ENCODE measurements around the gene ZPR1.

Gene ZPR1

GRCh38 chr11:116832350-116833290 lies 44.8 kb upstream of the ZPR1 start:
- DNase-seq (ENCODE audit: extremely low read depth, low read depth), result no peak
- TF ChIP-seq, protein P1, sequence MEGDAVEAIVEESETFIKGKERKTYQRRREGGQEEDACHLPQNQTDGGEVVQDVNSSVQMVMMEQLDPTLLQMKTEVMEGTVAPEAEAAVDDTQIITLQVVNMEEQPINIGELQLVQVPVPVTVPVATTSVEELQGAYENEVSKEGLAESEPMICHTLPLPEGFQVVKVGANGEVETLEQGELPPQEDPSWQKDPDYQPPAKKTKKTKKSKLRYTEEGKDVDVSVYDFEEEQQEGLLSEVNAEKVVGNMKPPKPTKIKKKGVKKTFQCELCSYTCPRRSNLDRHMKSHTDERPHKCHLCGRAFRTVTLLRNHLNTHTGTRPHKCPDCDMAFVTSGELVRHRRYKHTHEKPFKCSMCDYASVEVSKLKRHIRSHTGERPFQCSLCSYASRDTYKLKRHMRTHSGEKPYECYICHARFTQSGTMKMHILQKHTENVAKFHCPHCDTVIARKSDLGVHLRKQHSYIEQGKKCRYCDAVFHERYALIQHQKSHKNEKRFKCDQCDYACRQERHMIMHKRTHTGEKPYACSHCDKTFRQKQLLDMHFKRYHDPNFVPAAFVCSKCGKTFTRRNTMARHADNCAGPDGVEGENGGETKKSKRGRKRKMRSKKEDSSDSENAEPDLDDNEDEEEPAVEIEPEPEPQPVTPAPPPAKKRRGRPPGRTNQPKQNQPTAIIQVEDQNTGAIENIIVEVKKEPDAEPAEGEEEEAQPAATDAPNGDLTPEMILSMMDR (IDR thresholded peaks at IDR 0.05; ENCODE audit: low read depth, low read length), result no peak

DNA sequence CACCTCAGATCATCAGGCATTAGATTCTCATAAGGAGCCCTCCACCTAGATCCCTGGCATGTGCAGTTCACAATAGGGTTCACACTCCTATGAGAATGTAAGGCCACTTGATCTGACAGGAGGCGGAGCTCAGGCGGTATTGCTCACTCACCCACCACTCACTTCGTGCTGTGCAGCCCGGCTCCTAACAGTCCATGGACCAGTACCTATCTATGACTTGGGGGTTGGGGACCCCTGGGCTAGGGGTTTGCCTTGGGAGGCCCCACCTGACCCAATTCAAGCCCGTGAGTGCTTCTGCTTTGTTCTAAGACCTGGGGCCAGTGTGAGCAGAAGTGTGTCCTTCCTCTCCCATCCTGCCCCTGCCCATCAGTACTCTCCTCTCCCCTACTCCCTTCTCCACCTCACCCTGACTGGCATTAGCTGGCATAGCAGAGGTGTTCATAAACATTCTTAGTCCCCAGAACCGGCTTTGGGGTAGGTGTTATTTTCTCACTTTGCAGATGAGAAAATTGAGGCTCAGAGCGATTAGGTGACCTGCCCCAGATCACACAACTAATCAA lies 44.0 kb upstream of the ZPR1 start:
- DNase-seq (ENCODE audit: extremely low read depth, low read depth), result no peak

GRCh38 chr11:116830184-116830912 lies 42.5 kb upstream of the ZPR1 start:
- no peak for DNase-seq (ENCODE audit: extremely low read depth, low read depth)
- TF ChIP-seq, protein P1 (IDR thresholded peaks at IDR 0.05; ENCODE audit: low read depth, low read length), result no peak

More for the DNA sequence above, 44.0 kb upstream of the ZPR1 start:
- TF ChIP-seq, protein P1 (IDR thresholded peaks at IDR 0.05; ENCODE audit: low read depth, low read length), result no peak

DNA sequence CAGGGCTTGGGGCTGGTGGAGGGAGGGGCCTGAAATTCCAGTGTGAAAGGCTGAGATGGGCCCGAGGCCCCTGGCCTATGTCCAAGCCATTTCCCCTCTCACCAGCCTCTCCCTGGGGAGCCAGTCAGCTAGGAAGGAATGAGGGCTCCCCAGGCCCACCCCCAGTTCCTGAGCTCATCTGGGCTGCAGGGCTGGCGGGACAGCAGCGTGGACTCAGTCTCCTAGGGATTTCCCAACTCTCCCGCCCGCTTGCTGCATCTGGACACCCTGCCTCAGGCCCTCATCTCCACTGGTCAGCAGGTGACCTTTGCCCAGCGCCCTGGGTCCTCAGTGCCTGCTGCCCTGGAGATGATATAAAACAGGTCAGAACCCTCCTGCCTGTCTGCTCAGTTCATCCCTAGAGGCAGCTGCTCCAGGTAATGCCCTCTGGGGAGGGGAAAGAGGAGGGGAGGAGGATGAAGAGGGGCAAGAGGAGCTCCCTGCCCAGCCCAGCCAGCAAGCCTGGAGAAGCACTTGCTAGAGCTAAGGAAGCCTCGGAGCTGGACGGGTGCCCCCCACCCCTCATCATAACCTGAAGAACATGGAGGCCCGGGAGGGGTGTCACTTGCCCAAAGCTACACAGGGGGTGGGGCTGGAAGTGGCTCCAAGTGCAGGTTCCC lies 41.8 kb upstream of the ZPR1 start, which contains the start of gene APOC3:
Gene APOC3, plus strand, starts transcription at position 383 of the 659 bp plus-strand sequence. CDS start 676 bp downstream, outside the sequence.
- DNase-seq (ENCODE audit: extremely low read depth, low read depth), result no peak
- TF ChIP-seq, protein P1 (IDR thresholded peaks at IDR 0.05; ENCODE audit: low read depth, low read length), result no peak

DNA sequence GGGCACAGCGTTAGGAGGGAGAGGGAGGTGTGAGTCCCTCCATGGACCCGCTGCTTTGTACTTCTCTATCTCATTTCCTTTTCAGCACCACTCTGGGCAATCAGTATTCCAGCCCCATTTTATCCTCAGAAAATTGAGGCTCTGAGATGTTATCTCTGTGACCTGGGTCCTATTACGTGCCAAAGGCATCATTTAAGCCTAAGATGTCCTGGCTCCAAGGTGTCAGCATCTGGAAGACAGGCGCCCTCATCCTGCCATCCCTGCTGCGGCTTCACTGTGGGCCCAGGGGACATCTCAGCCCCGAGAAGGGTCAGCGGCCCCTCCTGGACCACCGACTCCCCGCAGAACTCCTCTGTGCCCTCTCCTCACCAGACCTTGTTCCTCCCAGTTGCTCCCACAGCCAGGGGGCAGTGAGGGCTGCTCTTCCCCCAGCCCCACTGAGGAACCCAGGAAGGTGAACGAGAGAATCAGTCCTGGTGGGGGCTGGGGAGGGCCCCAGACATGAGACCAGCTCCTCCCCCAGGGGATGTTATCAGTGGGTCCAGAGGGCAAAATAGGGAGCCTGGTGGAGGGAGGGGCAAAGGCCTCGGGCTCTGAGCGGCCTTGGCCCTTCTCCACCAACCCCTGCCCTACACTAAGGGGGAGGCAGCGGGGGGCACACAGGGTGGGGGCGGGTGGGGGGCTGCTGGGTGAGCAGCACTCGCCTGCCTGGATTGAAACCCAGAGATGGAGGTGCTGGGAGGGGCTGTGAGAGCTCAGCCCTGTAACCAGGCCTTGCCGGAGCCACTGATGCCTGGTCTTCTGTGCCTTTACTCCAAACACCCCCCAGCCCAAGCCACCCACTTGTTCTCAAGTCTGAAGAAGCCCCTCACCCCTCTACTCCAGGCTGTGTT lies 41.1 kb upstream of the ZPR1 start:
- DNase-seq (ENCODE audit: extremely low read depth, low read depth), result no peak
- TF ChIP-seq, protein P1 (IDR thresholded peaks at IDR 0.05; ENCODE audit: low read depth, low read length), result no peak

- TF ChIP-seq, protein P1 (IDR thresholded peaks at IDR 0.05; ENCODE audit: low read depth, low read length), result no peak
- no peak for DNase-seq (ENCODE audit: extremely low read depth, low read depth)
Measured at GRCh38 chr11:116827461-116827860, 39.6 kb upstream of the ZPR1 start.

Measured in AG09319 (cell line).